H54 (cell line): ENCODE data around the gene PARD3.

Experiments used
- DNase-seq: peaks from one replicate; pipeline ENCODE4 v3.0.0; 2011; ENCODE audit warnings: low spot score, mixed read lengths; ENCODE audit not compliant: insufficient read length
- FAIRE-seq: peaks from 3 replicates; lab custom pipeline; 2011; peaks lifted over from hg19 to GRCh38; lab: Jason Lieb, UNC
- POLR2A ChIP-seq: IDR thresholded peaks from 2 replicates; pipeline ENCODE4 v1.6.1; 2011; ENCODE audit warnings: low read depth, mild to moderate bottlenecking, low read length

PARD3 gene

GRCh38 chr10:34599026-34599795 is 215.9 kb downstream of the PARD3 start:
- DNase-seq (no peak), FAIRE-seq (no peak)
- TF ChIP-seq POLR2A, result no peak

GRCh38 chr10:34596351-34596750 is 218.7 kb downstream of the PARD3 start:
- no peak for FAIRE-seq
- no peak for TF ChIP-seq POLR2A
- DNase-seq, result no peak

DNA sequence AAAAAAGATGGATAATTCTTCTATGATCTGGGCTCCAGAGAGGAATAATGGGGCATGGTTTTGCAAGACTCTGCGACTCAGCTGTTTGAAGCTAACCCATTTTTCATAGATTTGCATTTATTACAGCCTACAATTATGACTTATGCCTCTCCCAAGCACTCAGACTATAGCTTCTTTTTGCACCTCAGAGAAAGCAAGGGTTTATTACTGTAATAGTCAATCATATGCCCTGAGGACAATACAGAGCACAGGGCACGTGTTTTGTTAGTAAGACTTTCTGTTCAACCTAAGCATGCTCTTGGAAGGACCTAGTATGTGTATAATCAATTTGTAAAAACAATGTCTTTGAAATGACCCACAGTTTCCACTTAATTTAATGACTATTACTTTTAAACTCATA is 221.2 kb downstream of the PARD3 start:
- DNase-seq (no peak), FAIRE-seq (no peak)
- no peak for TF ChIP-seq POLR2A

DNA sequence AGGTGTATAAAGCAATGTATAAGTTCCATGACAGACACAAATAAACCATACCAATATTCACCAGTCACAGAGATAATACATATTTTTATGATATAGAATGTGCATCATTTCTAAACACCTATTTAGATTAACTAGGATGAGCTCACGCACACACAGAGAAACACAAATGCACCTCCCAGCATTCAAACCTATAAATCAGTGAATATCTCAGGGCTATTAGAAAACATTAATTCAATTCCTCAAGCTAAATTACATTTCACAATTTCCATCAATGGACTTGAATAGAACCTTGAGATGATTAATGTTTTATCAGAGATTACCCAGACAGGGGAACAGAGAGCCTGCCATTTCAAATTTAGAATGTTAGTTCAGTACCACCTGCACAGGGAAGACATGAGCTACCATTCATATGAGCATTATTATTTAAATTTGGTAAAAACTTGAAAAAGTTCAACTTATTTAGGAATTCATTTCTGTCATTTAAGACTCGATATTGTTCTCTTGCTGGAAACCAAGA is 221.7 kb downstream of the PARD3 start:
- TF ChIP-seq POLR2A, result no peak
- no peak for FAIRE-seq
- no peak for DNase-seq

DNA sequence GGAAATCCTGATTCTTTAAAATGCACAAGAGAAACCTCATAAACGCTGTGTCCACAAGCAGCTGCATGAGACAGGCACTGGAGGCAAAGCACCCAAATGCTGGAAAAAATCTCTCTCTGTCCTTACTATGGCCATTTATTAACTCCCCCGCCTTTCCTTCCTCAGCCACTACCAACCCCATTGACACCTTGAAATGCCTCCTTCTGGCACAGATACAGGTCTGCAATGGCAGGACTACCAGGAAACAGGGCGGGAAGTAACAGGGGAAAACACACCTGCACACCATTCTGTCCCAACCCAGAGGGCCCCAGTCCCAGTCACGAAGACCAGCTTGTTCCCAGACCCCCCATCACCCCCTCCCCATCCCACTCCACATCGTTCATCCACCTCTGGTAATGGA is 224.3 kb downstream of the PARD3 start:
- TF ChIP-seq POLR2A, result no peak
- FAIRE-seq (no peak), DNase-seq (no peak)

DNA sequence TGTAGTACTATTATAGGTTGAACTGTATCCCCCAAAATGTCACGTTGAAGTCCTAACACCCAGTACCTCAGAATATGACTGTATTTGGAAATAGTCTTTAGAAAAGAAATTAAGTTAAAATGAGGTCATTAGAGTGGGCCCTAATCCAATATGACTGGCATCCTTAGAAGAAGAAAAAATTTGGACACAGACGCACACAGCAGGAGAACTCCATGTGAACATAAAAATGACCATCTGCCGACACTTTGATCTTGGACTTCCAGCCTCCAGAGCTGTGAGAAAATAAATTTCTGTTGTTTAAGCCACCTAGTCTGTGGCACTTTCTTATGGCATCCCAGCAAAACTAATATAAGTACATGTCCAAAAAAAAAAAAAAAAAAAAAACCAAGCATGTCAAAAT is 225.8 kb downstream of the PARD3 start:
- DNase-seq, result no peak
- no peak for FAIRE-seq
- no peak for TF ChIP-seq POLR2A

DNA sequence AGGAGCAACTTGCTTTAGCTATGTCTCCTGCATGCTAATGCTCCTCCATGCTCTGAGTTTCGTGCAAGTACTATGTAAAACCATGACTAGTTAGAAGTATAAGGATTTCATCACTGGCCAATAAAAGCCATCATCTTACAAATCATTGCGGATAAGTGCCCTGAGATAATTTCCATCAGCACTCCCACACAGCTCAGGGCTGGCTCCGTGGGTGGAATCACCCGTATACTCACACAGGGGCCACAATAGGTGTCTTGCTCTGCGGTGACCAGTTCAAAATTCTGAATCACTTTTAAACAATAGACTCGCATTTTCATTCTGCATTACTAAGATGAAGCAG is 227.4 kb downstream of the PARD3 start:
- FAIRE-seq (no peak), DNase-seq (no peak)
- TF ChIP-seq POLR2A, result no peak

- no peak for TF ChIP-seq POLR2A
- no peak for DNase-seq
- FAIRE-seq, result peak; percentile 81
Observed at GRCh38 chr10:34587002-34587679, 228.0 kb downstream of the PARD3 start.

- FAIRE-seq (peak; percentile 66), DNase-seq (no peak)
- no peak for TF ChIP-seq POLR2A
Observed at GRCh38 chr10:34585422-34586112, 229.5 kb downstream of the PARD3 start.

DNA sequence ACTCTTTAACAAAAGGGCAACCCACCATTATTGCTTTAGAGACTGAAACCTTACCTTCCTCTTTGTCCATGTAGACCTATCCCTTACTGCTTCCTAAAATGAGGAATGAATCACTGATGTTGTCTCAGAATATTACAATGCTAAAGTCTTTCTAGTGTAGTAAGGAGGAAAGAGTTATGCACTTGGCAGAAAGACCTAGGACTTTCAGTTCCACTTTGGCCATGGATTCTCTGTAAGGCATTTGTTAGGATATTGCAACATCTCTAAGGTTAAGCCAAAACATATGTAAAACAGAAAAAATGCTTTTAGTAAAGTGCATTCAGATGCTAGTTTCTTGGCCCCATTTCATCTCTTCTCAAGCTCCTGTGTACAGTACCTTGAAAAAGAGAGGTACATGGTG is 230.9 kb downstream of the PARD3 start:
- peak; percentile 86 for FAIRE-seq
- no peak for DNase-seq
- no peak for TF ChIP-seq POLR2A

- FAIRE-seq (peak; percentile 96), DNase-seq (no peak)
- TF ChIP-seq POLR2A, result no peak
Observed at GRCh38 chr10:34581801-34582532, 233.1 kb downstream of the PARD3 start.

- DNase-seq (peak; percentile 11), FAIRE-seq (peak; percentile 98)
- TF ChIP-seq POLR2A, result no peak
Observed at GRCh38 chr10:34580643-34581042, 234.5 kb downstream of the PARD3 start.

DNA sequence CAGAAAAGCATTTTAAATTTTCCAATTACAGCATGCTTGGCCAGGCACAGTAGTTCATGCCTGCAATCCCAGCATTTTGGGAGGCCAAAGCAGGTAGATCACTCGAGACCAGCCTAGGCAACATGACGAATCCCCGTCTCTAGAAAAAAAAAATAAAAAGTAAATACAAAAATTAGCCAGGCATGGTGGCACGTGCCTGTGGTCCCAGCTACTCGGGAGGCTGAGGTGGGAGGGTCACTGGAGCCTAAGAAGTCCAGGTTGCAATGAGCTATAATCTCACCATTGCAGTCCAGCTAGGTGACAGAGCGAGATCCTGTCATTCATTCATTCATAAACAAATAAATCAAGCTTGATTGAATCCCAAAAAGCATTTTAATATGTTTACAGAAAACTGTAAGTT is 234.9 kb downstream of the PARD3 start:
- FAIRE-seq (no peak), DNase-seq (no peak)
- no peak for TF ChIP-seq POLR2A
